Measurements from ENCODE around the gene FN3KRP. TPM values are rescaled to one million over a fixed set of nuclear protein-coding genes. Genes with fewer than 3 reads are reported as not detected.

The FN3KRP gene
- total and polyA plus RNA-seq, 4 donors = 10.1 to 15.5 (median 11.0) TPM

DNA sequence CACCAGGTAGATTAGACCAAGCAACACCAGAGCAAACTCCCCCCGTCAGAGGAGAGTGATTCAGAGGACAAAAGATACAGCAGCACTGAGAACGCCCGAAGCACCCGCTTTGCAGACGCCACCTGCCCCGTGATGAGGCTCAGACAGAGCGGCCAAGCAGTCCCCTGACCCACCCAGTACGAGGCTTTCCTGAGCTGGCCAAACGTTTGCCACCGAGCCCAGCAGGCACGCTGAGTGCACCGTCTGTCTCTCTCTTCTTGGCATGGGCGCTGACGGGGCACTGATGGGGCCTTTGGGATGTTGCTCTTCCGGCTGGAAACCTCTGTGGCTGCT is 48.9 kb upstream of the FN3KRP start:
- Histone ChIP-seq H3K9ac (ENCODE audit: low read depth in 1 of 2, low read length in 2 of 2) (no peak overlapping the region), H3K36me3 (ENCODE audit: control insufficient read depth in 4 of 4, insufficient read depth in 3 of 4, low read depth in 1 of 4, low read length in 3 of 4) (no peaks in the 10 kb centered on the region), H3K4me3 (ENCODE audit: low read depth in 1 of 3, low read length in 3 of 3) (no peak overlapping the region), H3K4me1 (ENCODE audit: control insufficient read depth in 4 of 4, insufficient read depth in 4 of 4, low read length in 3 of 4) (peaks cover 1 to 7% (median 3%) of the 10 kb centered on the region in 4 donors), H3K27me3 (ENCODE audit: control insufficient read depth in 4 of 4, insufficient read depth in 4 of 4, low read length in 3 of 4) (no peaks in the 10 kb centered on the region), H3K27ac (ENCODE audit: low read depth in 1 of 2, low read length in 2 of 2) (no peak overlapping the region), H3K9me3 (ENCODE audit: control insufficient read depth in 4 of 4, low read length in 3 of 4) (no peaks in the 10 kb centered on the region)
- 95% methylated on average over 15 of the region's 15 CpGs for WGBS
- no peak for DNase-seq (ENCODE audit: low spot score)
- TF ChIP-seq, protein P1, sequence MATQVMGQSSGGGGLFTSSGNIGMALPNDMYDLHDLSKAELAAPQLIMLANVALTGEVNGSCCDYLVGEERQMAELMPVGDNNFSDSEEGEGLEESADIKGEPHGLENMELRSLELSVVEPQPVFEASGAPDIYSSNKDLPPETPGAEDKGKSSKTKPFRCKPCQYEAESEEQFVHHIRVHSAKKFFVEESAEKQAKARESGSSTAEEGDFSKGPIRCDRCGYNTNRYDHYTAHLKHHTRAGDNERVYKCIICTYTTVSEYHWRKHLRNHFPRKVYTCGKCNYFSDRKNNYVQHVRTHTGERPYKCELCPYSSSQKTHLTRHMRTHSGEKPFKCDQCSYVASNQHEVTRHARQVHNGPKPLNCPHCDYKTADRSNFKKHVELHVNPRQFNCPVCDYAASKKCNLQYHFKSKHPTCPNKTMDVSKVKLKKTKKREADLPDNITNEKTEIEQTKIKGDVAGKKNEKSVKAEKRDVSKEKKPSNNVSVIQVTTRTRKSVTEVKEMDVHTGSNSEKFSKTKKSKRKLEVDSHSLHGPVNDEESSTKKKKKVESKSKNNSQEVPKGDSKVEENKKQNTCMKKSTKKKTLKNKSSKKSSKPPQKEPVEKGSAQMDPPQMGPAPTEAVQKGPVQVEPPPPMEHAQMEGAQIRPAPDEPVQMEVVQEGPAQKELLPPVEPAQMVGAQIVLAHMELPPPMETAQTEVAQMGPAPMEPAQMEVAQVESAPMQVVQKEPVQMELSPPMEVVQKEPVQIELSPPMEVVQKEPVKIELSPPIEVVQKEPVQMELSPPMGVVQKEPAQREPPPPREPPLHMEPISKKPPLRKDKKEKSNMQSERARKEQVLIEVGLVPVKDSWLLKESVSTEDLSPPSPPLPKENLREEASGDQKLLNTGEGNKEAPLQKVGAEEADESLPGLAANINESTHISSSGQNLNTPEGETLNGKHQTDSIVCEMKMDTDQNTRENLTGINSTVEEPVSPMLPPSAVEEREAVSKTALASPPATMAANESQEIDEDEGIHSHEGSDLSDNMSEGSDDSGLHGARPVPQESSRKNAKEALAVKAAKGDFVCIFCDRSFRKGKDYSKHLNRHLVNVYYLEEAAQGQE (IDR thresholded peaks at IDR 0.05) = no peak
- TF ChIP-seq FOXA1 (IDR thresholded peaks at IDR 0.05) = no peak
- no peak for TF ChIP-seq RAD21 (IDR thresholded peaks at IDR 0.05)
- no peak for TF ChIP-seq HNF4G (IDR thresholded peaks at IDR 0.05)
- TF ChIP-seq, protein P2, sequence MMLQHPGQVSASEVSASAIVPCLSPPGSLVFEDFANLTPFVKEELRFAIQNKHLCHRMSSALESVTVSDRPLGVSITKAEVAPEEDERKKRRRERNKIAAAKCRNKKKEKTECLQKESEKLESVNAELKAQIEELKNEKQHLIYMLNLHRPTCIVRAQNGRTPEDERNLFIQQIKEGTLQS (IDR thresholded peaks at IDR 0.05) = no peak
- TF ChIP-seq MAX (IDR thresholded peaks at IDR 0.05) = no peak

DNA sequence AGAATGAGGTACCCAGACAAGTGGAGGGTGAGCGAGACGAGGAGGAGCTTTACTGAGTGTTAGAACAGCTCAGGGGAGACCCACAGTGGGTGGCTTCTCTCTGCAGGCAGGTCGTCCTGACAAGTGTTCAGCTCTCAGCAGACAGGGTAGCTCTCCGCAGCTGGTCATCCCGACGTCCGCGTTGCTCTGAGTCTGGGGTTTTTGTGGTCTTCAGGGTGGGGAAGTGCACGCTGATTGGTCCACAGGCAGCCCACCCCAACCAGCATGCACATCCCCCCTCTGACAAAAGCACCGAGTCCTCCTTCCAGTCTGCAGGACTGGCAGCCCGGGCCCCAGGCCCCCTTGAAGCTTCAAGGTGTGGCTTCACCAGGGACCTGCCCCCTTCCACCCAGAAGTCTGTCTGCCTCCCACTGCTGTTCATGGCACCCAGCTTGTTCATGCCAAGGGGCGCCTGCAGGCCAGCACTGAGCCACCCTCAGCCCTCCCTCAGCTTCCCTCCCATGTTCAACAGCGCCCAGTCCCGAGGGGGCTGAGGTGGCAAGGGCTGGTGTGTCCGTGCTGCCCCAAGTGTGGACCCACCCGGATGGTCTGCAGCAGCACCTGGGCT is 48.4 kb upstream of the FN3KRP start:
- Histone ChIP-seq H3K27me3 (ENCODE audit: control insufficient read depth in 4 of 4, insufficient read depth in 4 of 4, low read length in 3 of 4) (no peaks in the 10 kb centered on the region), H3K27ac (ENCODE audit: low read depth in 1 of 2, low read length in 2 of 2) (no peak overlapping the region), H3K9me3 (ENCODE audit: control insufficient read depth in 4 of 4, low read length in 3 of 4) (no peaks in the 10 kb centered on the region), H3K4me1 (ENCODE audit: control insufficient read depth in 4 of 4, insufficient read depth in 4 of 4, low read length in 3 of 4) (peaks cover 3 to 7% (median 3%) of the 10 kb centered on the region in 4 donors), H3K36me3 (ENCODE audit: control insufficient read depth in 4 of 4, insufficient read depth in 3 of 4, low read depth in 1 of 4, low read length in 3 of 4) (no peaks in the 10 kb centered on the region), H3K4me3 (ENCODE audit: low read depth in 1 of 3, low read length in 3 of 3) (no peak overlapping the region), H3K9ac (ENCODE audit: low read depth in 1 of 2, low read length in 2 of 2) (no peak overlapping the region)
- no peak for DNase-seq (ENCODE audit: low spot score)
- 83% methylated on average over 16 of the region's 16 CpGs for WGBS
- TF ChIP-seq HNF4G (IDR thresholded peaks at IDR 0.05) = no peak
- no peak for TF ChIP-seq ZBTB33 (IDR thresholded peaks at IDR 0.05)
- TF ChIP-seq, protein P1 (IDR thresholded peaks at IDR 0.05) = no peak
- no peak for TF ChIP-seq RXRA (IDR thresholded peaks at IDR 0.05)
- TF ChIP-seq HNF4A (conservative IDR thresholded peaks at IDR 0.05) = no peak
- no peak for TF ChIP-seq MAX (IDR thresholded peaks at IDR 0.05)
- TF ChIP-seq FOXA2 (IDR thresholded peaks at IDR 0.05) = no peak
- TF ChIP-seq TAF1 (conservative IDR thresholded peaks at IDR 0.05) = no peak
- TF ChIP-seq, protein P3, sequence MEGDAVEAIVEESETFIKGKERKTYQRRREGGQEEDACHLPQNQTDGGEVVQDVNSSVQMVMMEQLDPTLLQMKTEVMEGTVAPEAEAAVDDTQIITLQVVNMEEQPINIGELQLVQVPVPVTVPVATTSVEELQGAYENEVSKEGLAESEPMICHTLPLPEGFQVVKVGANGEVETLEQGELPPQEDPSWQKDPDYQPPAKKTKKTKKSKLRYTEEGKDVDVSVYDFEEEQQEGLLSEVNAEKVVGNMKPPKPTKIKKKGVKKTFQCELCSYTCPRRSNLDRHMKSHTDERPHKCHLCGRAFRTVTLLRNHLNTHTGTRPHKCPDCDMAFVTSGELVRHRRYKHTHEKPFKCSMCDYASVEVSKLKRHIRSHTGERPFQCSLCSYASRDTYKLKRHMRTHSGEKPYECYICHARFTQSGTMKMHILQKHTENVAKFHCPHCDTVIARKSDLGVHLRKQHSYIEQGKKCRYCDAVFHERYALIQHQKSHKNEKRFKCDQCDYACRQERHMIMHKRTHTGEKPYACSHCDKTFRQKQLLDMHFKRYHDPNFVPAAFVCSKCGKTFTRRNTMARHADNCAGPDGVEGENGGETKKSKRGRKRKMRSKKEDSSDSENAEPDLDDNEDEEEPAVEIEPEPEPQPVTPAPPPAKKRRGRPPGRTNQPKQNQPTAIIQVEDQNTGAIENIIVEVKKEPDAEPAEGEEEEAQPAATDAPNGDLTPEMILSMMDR (IDR thresholded peaks at IDR 0.05; ENCODE audit: low read depth, low read length, missing input control) = no peak
- no peak for TF ChIP-seq RAD21 (IDR thresholded peaks at IDR 0.05)
- TF ChIP-seq FOXA1 (IDR thresholded peaks at IDR 0.05) = no peak
- no peak for TF ChIP-seq SP1 (IDR thresholded peaks at IDR 0.05)
- TF ChIP-seq, protein P2 (IDR thresholded peaks at IDR 0.05) = no peak
- no peak for TF ChIP-seq JUND (IDR thresholded peaks at IDR 0.05)
- TF ChIP-seq GABPA (IDR thresholded peaks at IDR 0.05 in 1 of 2, conservative IDR thresholded peaks at IDR 0.05 in 1 of 2) = no peak
- no peak for TF ChIP-seq YY1 (IDR thresholded peaks at IDR 0.05)
- TF ChIP-seq EGR1 (IDR thresholded peaks at IDR 0.05; ENCODE audit: low read depth in 2 of 2) = no peak
- TF ChIP-seq NR2F2 (IDR thresholded peaks at IDR 0.05) = no peak

Data from liver (tissue), 9 donors.